Naive thymus-derived CD8-positive, alpha-beta T cell (primary cell): ENCODE results near the gene CHST11. TPM values are rescaled to one million over a fixed set of nuclear protein-coding genes. Genes with fewer than 3 reads are reported as not detected.

Experiments used
- ATAC-seq, 2 donors: fragments of 150-1000 bp; cut with Tn5 transposase in 1 of 2; sonication (Bioruptor Pico), chemical (Tn5 transposase) in 1 of 2; 1 replicate in 1 of 2; 2 replicates in 1 of 2; pipeline ENCODE4 v1.10.0; 2021; ENCODE audit warnings: mild to moderate bottlenecking in 2 of 2, moderate library complexity in 2 of 2
- POLR2A ChIA-PET: fragments of 350-600 bp; sonication (Branson Sonifier 250); formaldehyde crosslinking; loops from one replicate; lab custom pipeline; 2021; ENCODE audit warnings: antibody characterized with exemption; lab: Charles Lee
- DNase-seq, 10 donors: peaks; one replicate each; pipeline versions ENCODE4 v3.0.0 to v3.0.0-alpha.2; 2020 to 2022
- H3K27ac Mint-ChIP-seq, 10 donors: one replicate each; pipeline ENCODE4 v1.8.0; 2020 to 2022; ENCODE audit warnings: mild to moderate bottlenecking in 10 of 10, mixed read lengths in 10 of 10, moderate library complexity in 4 of 10, inconsistent platforms in 1 of 10
- H3K27me3 Mint-ChIP-seq, 5 donors: one replicate each; pipeline ENCODE4 v1.8.0; 2021 to 2022; ENCODE audit warnings: mixed read lengths in 5 of 5
- H3K36me3 Mint-ChIP-seq, 3 donors: one replicate each; pipeline ENCODE4 v1.8.0; 2020 to 2022; ENCODE audit warnings: mixed read lengths in 3 of 3, mild to moderate bottlenecking in 2 of 3, inconsistent platforms in 1 of 3
- H3K4me1 Mint-ChIP-seq, 4 donors: one replicate each; pipeline ENCODE4 v1.8.0; 2021 to 2022; ENCODE audit warnings: mixed read lengths in 4 of 4
- H3K4me3 Mint-ChIP-seq, 10 donors: one replicate each; pipeline ENCODE4 v1.8.0; 2020 to 2022; ENCODE audit warnings: mild to moderate bottlenecking in 10 of 10, mixed read lengths in 10 of 10, moderate library complexity in 6 of 10, inconsistent platforms in 1 of 10
- H3K9me3 Mint-ChIP-seq, 9 donors: one replicate each; pipeline ENCODE4 v1.8.0; 2020 to 2022; ENCODE audit warnings: mixed read lengths in 9 of 9, mild to moderate bottlenecking in 3 of 9, inconsistent platforms in 1 of 9, moderate library complexity in 1 of 9
- polyA plus RNA-seq, 3 donors: library from polyadenylated mRNA; unstranded; fragments of 300-500 nt; fragmentation: Illumina TruSeq; gene quantifications; one replicate each; pipeline ENCODE4 v1.2.3, GENCODE V29; 2021
- total RNA-seq, 8 experiments: library from RNA in 2 of 8; stranded (reverse) in 2 of 8; gene quantifications; one replicate each; pipeline ENCODE4 v1.2.3 and lab custom pipeline; 2021 to 2026

Gene CHST11
- total and polyA plus RNA-seq, 5 experiments from 2014 or later = 23.1 to 35.6 (median 26.8) TPM

GRCh38 chr12:104419717-104420116 lies 37.0 kb upstream of the CHST11 start:
- no peak overlapping the region for H3K4me3 Mint-ChIP-seq
- DNase-seq (no peak), ATAC-seq (no peak)
- H3K4me1 Mint-ChIP-seq = peaks cover 3 to 7% (median 6%) of the 10 kb centered on the region in 4 donors
- H3K27ac Mint-ChIP-seq = no peak overlapping the region
- no peaks in the 10 kb centered on the region for H3K27me3 Mint-ChIP-seq
- POLR2A ChIA-PET = no interaction called here
- peaks cover 0 to 11% (median 0%) of the 10 kb centered on the region in 9 donors for H3K9me3 Mint-ChIP-seq
- no peaks in the 10 kb centered on the region for H3K36me3 Mint-ChIP-seq

- no peak for DNase-seq
- Mint-ChIP-seq H3K36me3 (no peaks in the 10 kb centered on the region), H3K27me3 (no peaks in the 10 kb centered on the region), H3K4me1 (peaks cover 3 to 7% (median 6%) of the 10 kb centered on the region in 4 donors), H3K27ac (no peak overlapping the region), H3K9me3 (peaks cover 0 to 11% (median 0%) of the 10 kb centered on the region in 9 donors), H3K4me3 (no peak overlapping the region)
- ATAC-seq = no peak
- POLR2A ChIA-PET = no interaction called here
Observed at GRCh38 chr12:104420868-104421267, 35.9 kb upstream of the CHST11 start.

GRCh38 chr12:104421343-104421742 lies 35.4 kb upstream of the CHST11 start:
- Mint-ChIP-seq H3K36me3 (no peaks in the 10 kb centered on the region), H3K9me3 (peaks cover 0 to 11% (median 0%) of the 10 kb centered on the region in 9 donors), H3K4me3 (no peak overlapping the region), H3K4me1 (peaks cover 3 to 7% (median 6%) of the 10 kb centered on the region in 4 donors), H3K27me3 (no peaks in the 10 kb centered on the region), H3K27ac (no peak overlapping the region)
- POLR2A ChIA-PET = no interaction called here
- ATAC-seq (no peak), DNase-seq (no peak)

- no peak overlapping the region for H3K27ac Mint-ChIP-seq
- H3K27me3 Mint-ChIP-seq = no peaks in the 10 kb centered on the region
- no peak overlapping the region for H3K4me3 Mint-ChIP-seq
- POLR2A ChIA-PET = no interaction called here
- no peaks in the 10 kb centered on the region for H3K36me3 Mint-ChIP-seq
- peaks cover 0 to 11% (median 0%) of the 10 kb centered on the region in 9 donors for H3K9me3 Mint-ChIP-seq
- ATAC-seq = no peak
- DNase-seq = no peak
- peaks cover 3 to 17% (median 6%) of the 10 kb centered on the region in 4 donors for H3K4me1 Mint-ChIP-seq
Observed at GRCh38 chr12:104422441-104422840, 34.3 kb upstream of the CHST11 start.

GRCh38 chr12:104423273-104423672 lies 33.5 kb upstream of the CHST11 start:
- POLR2A ChIA-PET = no interaction called here

GRCh38 chr12:104423809-104424208 lies 32.9 kb upstream of the CHST11 start:
- no peaks in the 10 kb centered on the region for H3K27me3 Mint-ChIP-seq
- H3K4me1 Mint-ChIP-seq = peaks cover 3 to 22% (median 6%) of the 10 kb centered on the region in 4 donors
- DNase-seq (no peak), ATAC-seq (no peak)
- peaks cover 0 to 3% (median 0%) of the 10 kb centered on the region in 3 donors for H3K36me3 Mint-ChIP-seq
- no peak overlapping the region for H3K4me3 Mint-ChIP-seq
- H3K27ac Mint-ChIP-seq = no peak overlapping the region
- POLR2A ChIA-PET = no interaction called here
- peaks cover 0 to 23% (median 2%) of the 10 kb centered on the region in 9 donors for H3K9me3 Mint-ChIP-seq

More at GRCh38 chr12:104423273-104423672, 33.5 kb upstream of the CHST11 start:
- Mint-ChIP-seq H3K4me3 (no peak overlapping the region), H3K36me3 (peaks cover 0 to under 1% (median 0%) of the 10 kb centered on the region in 3 donors), H3K27ac (no peak overlapping the region), H3K4me1 (peaks cover 3 to 22% (median 6%) of the 10 kb centered on the region in 4 donors), H3K9me3 (peaks cover 0 to 19% (median 2%) of the 10 kb centered on the region in 9 donors), H3K27me3 (no peaks in the 10 kb centered on the region)
- DNase-seq = no peak
- ATAC-seq = no peak

GRCh38 chr12:104424955-104425354 lies 31.8 kb upstream of the CHST11 start:
- Mint-ChIP-seq H3K36me3 (peaks cover 0 to 3% (median 0%) of the 10 kb centered on the region in 3 donors), H3K4me1 (peaks cover 3 to 22% (median 6%) of the 10 kb centered on the region in 4 donors), H3K27me3 (no peaks in the 10 kb centered on the region), H3K9me3 (peaks cover 0 to 23% (median 2%) of the 10 kb centered on the region in 9 donors), H3K27ac (no peak overlapping the region), H3K4me3 (no peak overlapping the region)
- POLR2A ChIA-PET = no interaction called here
- no peak for ATAC-seq
- DNase-seq = no peak

GRCh38 chr12:104425614-104426013 lies 31.1 kb upstream of the CHST11 start:
- Mint-ChIP-seq H3K27ac (no peak overlapping the region), H3K27me3 (no peaks in the 10 kb centered on the region), H3K36me3 (peaks cover 0 to 3% (median 0%) of the 10 kb centered on the region in 3 donors), H3K4me3 (no peak overlapping the region), H3K4me1 (peaks cover 3 to 22% (median 6%) of the 10 kb centered on the region in 4 donors), H3K9me3 (peaks cover 0 to 23% (median 2%) of the 10 kb centered on the region in 9 donors)
- POLR2A ChIA-PET = no interaction called here
- ATAC-seq (no peak), DNase-seq (no peak)

- no peak overlapping the region for H3K27ac Mint-ChIP-seq
- no peaks in the 10 kb centered on the region for H3K27me3 Mint-ChIP-seq
- ATAC-seq (no peak), DNase-seq (no peak)
- peaks cover 0 to 21% (median 2%) of the 10 kb centered on the region in 9 donors for H3K9me3 Mint-ChIP-seq
- POLR2A ChIA-PET = no interaction called here
- peaks cover 0 to 3% (median 0%) of the 10 kb centered on the region in 3 donors for H3K36me3 Mint-ChIP-seq
- H3K4me1 Mint-ChIP-seq = peaks cover 0 to 15% (median 0%) of the 10 kb centered on the region in 4 donors
- H3K4me3 Mint-ChIP-seq = no peak overlapping the region
Observed at GRCh38 chr12:104426926-104427546, 29.7 kb upstream of the CHST11 start.

GRCh38 chr12:104427547-104427938 lies 29.2 kb upstream of the CHST11 start:
- H3K27ac Mint-ChIP-seq = peak overlapping the region in 1 of 10 donors; percentile 3
- POLR2A ChIA-PET = no interaction called here
- H3K27me3 Mint-ChIP-seq = no peaks in the 10 kb centered on the region
- no peak for ATAC-seq
- H3K9me3 Mint-ChIP-seq = peaks cover 0 to 16% (median 1%) of the 10 kb centered on the region in 9 donors
- peaks cover 0 to 3% (median 0%) of the 10 kb centered on the region in 3 donors for H3K36me3 Mint-ChIP-seq
- peaks cover 0 to 15% (median 0%) of the 10 kb centered on the region in 4 donors for H3K4me1 Mint-ChIP-seq
- DNase-seq = peak in 1 of 10 donors; percentile 18
- H3K4me3 Mint-ChIP-seq = no peak overlapping the region

- H3K9me3 Mint-ChIP-seq = peaks cover 0 to 6% (median 0%) of the 10 kb centered on the region in 9 donors
- ATAC-seq (no peak), DNase-seq (no peak)
- peaks cover 0 to 3% (median 0%) of the 10 kb centered on the region in 3 donors for H3K36me3 Mint-ChIP-seq
- peaks cover 0 to 3% (median 0%) of the 10 kb centered on the region in 5 donors for H3K27me3 Mint-ChIP-seq
- H3K27ac Mint-ChIP-seq = peak overlapping the region in 1 of 10 donors; percentile 24
- POLR2A ChIA-PET = no interaction called here
- H3K4me3 Mint-ChIP-seq = no peak overlapping the region
- peaks cover 4 to 7% (median 5%) of the 10 kb centered on the region in 4 donors for H3K4me1 Mint-ChIP-seq
Observed at GRCh38 chr12:104433061-104433460, 23.7 kb upstream of the CHST11 start.

GRCh38 chr12:104434129-104434528 lies 22.6 kb upstream of the CHST11 start:
- H3K27me3 Mint-ChIP-seq = peaks cover 0 to 3% (median 0%) of the 10 kb centered on the region in 5 donors
- no peak overlapping the region for H3K27ac Mint-ChIP-seq
- H3K4me3 Mint-ChIP-seq = no peak overlapping the region
- H3K9me3 Mint-ChIP-seq = peaks cover 0 to 2% (median 0%) of the 10 kb centered on the region in 9 donors
- H3K36me3 Mint-ChIP-seq = no peaks in the 10 kb centered on the region
- H3K4me1 Mint-ChIP-seq = peaks cover 4 to 7% (median 5%) of the 10 kb centered on the region in 4 donors
- POLR2A ChIA-PET = no interaction called here
- DNase-seq = no peak
- no peak for ATAC-seq

GRCh38 chr12:104435175-104435574 lies 21.6 kb upstream of the CHST11 start:
- no peak overlapping the region for H3K4me3 Mint-ChIP-seq
- ATAC-seq (no peak), DNase-seq (no peak)
- no peaks in the 10 kb centered on the region for H3K36me3 Mint-ChIP-seq
- peaks cover 0 to 3% (median 0%) of the 10 kb centered on the region in 5 donors for H3K27me3 Mint-ChIP-seq
- POLR2A ChIA-PET = interaction anchor here (0.7 to 1.3 kb wide), 2 partner anchors 9 to 327 kb away, joined by 3 read pairs; no protein-coding TSS in a partner anchor
- H3K27ac Mint-ChIP-seq = no peak overlapping the region
- H3K4me1 Mint-ChIP-seq = peaks cover 4 to 7% (median 5%) of the 10 kb centered on the region in 4 donors
- no peaks in the 10 kb centered on the region for H3K9me3 Mint-ChIP-seq
